ENCODE measurements around the gene HCK. TPM values are rescaled to one million over a fixed set of nuclear protein-coding genes. Genes with fewer than 3 reads are reported as not detected.
A peak's percentile ranks its signal among the peaks of the same experiment; 100 is the strongest.

HCK gene
- polyA plus RNA-seq, 2 of the 4 experiments (the other 2 are of a cell fraction): 0.06 TPM; not detected in 1

DNA sequence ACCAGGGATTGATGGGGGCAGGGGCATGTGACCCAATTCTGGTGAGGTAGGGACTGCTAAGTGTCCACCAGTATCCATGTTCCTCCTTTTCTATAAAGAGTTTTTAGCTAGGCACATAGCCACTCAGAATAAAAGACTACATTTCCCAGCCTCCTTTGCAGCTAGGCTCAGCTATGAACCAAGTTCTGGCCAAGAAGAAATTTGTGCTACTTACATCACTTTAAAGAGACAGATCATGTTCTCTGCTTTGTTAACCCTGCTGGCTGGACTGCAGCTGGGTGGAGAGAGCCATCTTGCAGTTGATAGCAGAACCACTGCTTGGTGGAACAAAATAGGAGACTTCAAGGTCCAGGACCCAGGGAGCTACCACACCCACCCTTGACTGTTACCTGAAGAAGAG, 47.1 kb upstream of the HCK start:
- Histone ChIP-seq H3K27ac (no peak overlapping the region), H3K9me3 (no peaks in the 10 kb centered on the region), H3K4me2 (no peak overlapping the region), H3K4me3 (no peak overlapping the region), H3K4me1 (no peaks in the 10 kb centered on the region)
- DNase-seq (ENCODE audit: low read depth in 1 of 2, low spot score in 1 of 2) (peak in 1 of 2 experiments; percentile 35), ATAC-seq (peak in 1 of 2 experiments; percentile 71; a peak in 3 of 6 replicates), FAIRE-seq (no peak)
- ChIA-PET POLR2A (no interaction called here), CTCF (no interaction called here)
- no peak for TF ChIP-seq MYC (IDR thresholded peaks at IDR 0.05; ENCODE audit: borderline replicate concordance, low read length)

DNA sequence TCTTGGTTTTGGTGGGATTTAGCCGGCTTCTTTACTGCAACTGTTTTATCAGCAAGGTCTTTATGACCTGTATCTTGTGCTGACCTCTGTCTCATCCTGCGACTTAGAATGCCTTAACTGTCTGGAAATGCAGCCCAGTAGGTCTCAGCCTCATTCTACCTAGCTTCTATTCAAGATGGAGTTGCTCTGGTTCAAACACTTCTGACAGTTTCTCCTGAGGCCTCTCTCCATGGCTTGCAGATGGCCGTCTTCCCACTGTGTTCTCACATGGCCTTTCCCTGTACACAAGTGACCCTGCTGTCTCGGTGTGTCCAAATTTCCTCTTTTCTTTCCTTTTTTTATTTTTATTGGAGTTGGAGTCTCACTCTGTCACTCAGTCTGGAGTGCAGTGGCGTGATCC, 46.0 kb upstream of the HCK start:
- no peak for FAIRE-seq
- Histone ChIP-seq H3K27ac (no peak overlapping the region), H3K4me2 (no peak overlapping the region), H3K4me3 (no peak overlapping the region), H3K9me3 (no peaks in the 10 kb centered on the region), H3K4me1 (no peaks in the 10 kb centered on the region)
- TF ChIP-seq EHMT2 (IDR thresholded peaks at IDR 0.05; ENCODE audit: low read depth) (no peak), ZFP36 (IDR thresholded peaks at IDR 0.05; ENCODE audit: borderline replicate concordance, partially characterized antibody) (no peak), EP300 (IDR thresholded peaks at IDR 0.05) (no peak), NPAS2 (CRISPR knock-in tag; IDR thresholded peaks at IDR 0.05; ENCODE audit: borderline replicate concordance) (no peak), PHF8 (IDR thresholded peaks at IDR 0.05; ENCODE audit: borderline replicate concordance, low read depth) (no peak), FOSB (CRISPR knock-in tag; IDR thresholded peaks at IDR 0.05) (no peak), HEYL (CRISPR knock-in tag; IDR thresholded peaks at IDR 0.05) (no peak), RFX5 (IDR thresholded peaks at IDR 0.05) (no peak), POLR2AphosphoS2 (conservative IDR thresholded peaks at IDR 0.05; ENCODE audit: low read length) (no peak), ZC3H11A (IDR thresholded peaks at IDR 0.05) (no peak)
- TF ChIP-seq, protein P1, sequence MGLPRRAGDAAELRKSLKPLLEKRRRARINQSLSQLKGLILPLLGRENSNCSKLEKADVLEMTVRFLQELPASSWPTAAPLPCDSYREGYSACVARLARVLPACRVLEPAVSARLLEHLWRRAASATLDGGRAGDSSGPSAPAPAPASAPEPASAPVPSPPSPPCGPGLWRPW (IDR thresholded peaks at IDR 0.05): no peak
- TF ChIP-seq, protein P2, sequence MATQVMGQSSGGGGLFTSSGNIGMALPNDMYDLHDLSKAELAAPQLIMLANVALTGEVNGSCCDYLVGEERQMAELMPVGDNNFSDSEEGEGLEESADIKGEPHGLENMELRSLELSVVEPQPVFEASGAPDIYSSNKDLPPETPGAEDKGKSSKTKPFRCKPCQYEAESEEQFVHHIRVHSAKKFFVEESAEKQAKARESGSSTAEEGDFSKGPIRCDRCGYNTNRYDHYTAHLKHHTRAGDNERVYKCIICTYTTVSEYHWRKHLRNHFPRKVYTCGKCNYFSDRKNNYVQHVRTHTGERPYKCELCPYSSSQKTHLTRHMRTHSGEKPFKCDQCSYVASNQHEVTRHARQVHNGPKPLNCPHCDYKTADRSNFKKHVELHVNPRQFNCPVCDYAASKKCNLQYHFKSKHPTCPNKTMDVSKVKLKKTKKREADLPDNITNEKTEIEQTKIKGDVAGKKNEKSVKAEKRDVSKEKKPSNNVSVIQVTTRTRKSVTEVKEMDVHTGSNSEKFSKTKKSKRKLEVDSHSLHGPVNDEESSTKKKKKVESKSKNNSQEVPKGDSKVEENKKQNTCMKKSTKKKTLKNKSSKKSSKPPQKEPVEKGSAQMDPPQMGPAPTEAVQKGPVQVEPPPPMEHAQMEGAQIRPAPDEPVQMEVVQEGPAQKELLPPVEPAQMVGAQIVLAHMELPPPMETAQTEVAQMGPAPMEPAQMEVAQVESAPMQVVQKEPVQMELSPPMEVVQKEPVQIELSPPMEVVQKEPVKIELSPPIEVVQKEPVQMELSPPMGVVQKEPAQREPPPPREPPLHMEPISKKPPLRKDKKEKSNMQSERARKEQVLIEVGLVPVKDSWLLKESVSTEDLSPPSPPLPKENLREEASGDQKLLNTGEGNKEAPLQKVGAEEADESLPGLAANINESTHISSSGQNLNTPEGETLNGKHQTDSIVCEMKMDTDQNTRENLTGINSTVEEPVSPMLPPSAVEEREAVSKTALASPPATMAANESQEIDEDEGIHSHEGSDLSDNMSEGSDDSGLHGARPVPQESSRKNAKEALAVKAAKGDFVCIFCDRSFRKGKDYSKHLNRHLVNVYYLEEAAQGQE (IDR thresholded peaks at IDR 0.05): no peak
- TF ChIP-seq, protein P3, sequence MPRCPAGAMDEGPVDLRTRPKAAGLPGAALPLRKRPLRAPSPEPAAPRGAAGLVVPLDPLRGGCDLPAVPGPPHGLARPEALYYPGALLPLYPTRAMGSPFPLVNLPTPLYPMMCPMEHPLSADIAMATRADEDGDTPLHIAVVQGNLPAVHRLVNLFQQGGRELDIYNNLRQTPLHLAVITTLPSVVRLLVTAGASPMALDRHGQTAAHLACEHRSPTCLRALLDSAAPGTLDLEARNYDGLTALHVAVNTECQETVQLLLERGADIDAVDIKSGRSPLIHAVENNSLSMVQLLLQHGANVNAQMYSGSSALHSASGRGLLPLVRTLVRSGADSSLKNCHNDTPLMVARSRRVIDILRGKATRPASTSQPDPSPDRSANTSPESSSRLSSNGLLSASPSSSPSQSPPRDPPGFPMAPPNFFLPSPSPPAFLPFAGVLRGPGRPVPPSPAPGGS (IDR thresholded peaks at IDR 0.05): no peak
- CTCF ChIA-PET: interaction anchor here (0.7 to 3.3 kb wide), 3 partner anchors 26 to 159 kb away, joined by 4 to 18 read pairs (median 12); no protein-coding TSS in a partner anchor
- DNase-seq (ENCODE audit: low read depth in 1 of 2, low spot score in 1 of 2): no peak
- POLR2A ChIA-PET: no interaction called here
- ATAC-seq: no peak
- WGBS (ENCODE audit: missing lambda C conversion rate): 48% methylated on average over 5 of the region's 5 CpGs

DNA sequence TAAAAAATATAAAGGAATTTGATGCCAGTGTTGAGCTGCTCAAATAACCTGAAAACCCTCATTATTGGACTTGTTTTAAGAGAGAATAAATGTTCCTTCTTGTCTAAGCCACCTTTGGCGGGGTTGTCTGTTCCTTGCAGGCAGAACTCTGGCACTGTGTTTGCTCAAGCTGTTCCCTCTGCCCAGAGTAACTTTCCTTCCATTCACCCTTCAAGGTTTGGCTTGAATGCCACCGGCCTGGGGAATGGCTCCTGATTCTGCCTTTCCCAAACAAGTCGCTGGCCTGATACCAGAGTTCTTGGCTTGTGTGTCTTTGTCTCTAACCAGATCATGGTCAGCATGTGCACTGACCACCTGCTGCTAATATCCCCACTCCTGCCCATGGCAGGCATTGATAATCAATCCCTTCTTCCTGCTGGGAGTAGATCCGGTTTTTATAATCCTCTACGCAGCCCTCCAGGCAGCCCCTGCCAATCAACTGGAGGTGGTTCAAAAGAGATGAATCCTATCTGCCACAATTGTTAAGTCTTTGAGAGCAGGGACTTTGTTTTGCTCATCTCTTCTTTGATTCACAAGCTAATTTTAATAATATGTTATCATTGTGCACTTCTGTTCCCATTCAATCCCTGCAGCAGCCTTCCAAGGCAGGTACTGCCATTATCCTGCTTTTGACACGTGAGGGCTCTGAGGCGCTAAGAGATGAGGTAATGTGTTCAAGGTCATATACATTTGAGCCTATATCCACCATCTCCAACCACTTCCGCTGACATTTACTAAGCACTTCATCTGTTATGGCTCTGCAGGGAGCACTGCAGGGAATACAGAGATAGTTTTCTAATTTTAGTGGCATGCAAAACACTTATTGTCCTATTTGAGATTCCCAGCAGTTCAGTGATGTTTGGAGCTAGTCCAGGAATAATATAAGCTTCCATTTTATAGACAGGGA, 44.9 kb upstream of the HCK start:
- WGBS (ENCODE audit: missing lambda C conversion rate): 48% methylated on average over 8 of the region's 8 CpGs
- Histone ChIP-seq H3K4me2 (no peak overlapping the region), H3K4me1 (no peaks in the 10 kb centered on the region), H3K4me3 (no peak overlapping the region), H3K9me3 (no peaks in the 10 kb centered on the region), H3K27ac (no peak overlapping the region)
- ATAC-seq (no peak), FAIRE-seq (no peak), DNase-seq (ENCODE audit: low read depth in 1 of 2, low spot score in 1 of 2) (no peak)
- TF ChIP-seq EHF (CRISPR knock-in tag; IDR thresholded peaks at IDR 0.05) (no peak), RCOR1 (IDR thresholded peaks at IDR 0.05; ENCODE audit: low read depth, low read length) (no peak), FOSB (CRISPR knock-in tag; IDR thresholded peaks at IDR 0.05) (no peak), CHD4 (IDR thresholded peaks at IDR 0.05; ENCODE audit: borderline replicate concordance) (no peak), ZSCAN20 (CRISPR knock-in tag; IDR thresholded peaks at IDR 0.05) (no peak), TP53 (CRISPR knock-in tag; IDR thresholded peaks at IDR 0.05) (no peak), HDAC2 (IDR thresholded peaks at IDR 0.05) (no peak), TFCP2L1 (CRISPR knock-in tag; IDR thresholded peaks at IDR 0.05) (no peak), NR3C1 (IDR thresholded peaks at IDR 0.05) (no peak)
- TF ChIP-seq, protein P1 (IDR thresholded peaks at IDR 0.05): no peak
- ChIA-PET POLR2A (no interaction called here), CTCF (interaction anchor here (0.9 to 3.3 kb wide), 4 partner anchors 10 to 154 kb away, joined by 3 to 18 read pairs (median 8); partner anchors contain the start of gene PDRG1)
